HepG2 (cell line): ENCODE data around the gene MGAT5. TPM values are rescaled to one million over a fixed set of nuclear protein-coding genes. Genes with fewer than 3 reads are reported as not detected.

Experiments
- ATF7 ChIP-seq, 2 experiments: fragments of 450-650 bp in 1 of 2; sonication (generic) in 1 of 2; formaldehyde crosslinking in 1 of 2; IDR thresholded peaks; 2 replicates each; pipeline versions ENCODE4 v1.4.0 to v1.6.1; 2016 to 2020; ENCODE audit warnings: antibody characterized with exemption in 1 of 2, mild to moderate bottlenecking in 1 of 2, missing genetic modification reagents in 1 of 2
- CENPT ChIP-seq: sonication (generic); formaldehyde crosslinking; IDR thresholded peaks from 2 replicates; pipeline ENCODE4 v1.8.0; 2022; ENCODE audit warnings: low read depth, mild to moderate bottlenecking, moderate library complexity, missing genetic modification reagents
- HCFC1 ChIP-seq: fragments of 150-350 bp; IDR thresholded peaks from 2 replicates; pipeline ENCODE4 v1.6.1; 2014; ENCODE audit warnings: low read depth, low read length
- KLF12 ChIP-seq: sonication (generic); formaldehyde crosslinking; IDR thresholded peaks from 2 replicates; pipeline ENCODE4 v1.4.0; 2020; ENCODE audit warnings: missing genetic modification reagents, borderline replicate concordance
- NAIF1 ChIP-seq: sonication (generic); formaldehyde crosslinking; IDR thresholded peaks from 2 replicates; pipeline ENCODE4 v1.5.0; 2020; ENCODE audit warnings: mild to moderate bottlenecking, missing genetic modification reagents, borderline replicate concordance
- NFKBIZ ChIP-seq: IDR thresholded peaks from 2 replicates; pipeline ENCODE4 v1.6.1; 2018; ENCODE audit warnings: missing genetic modification reagents, missing compliant biosample characterization
- NR2F2 ChIP-seq: IDR thresholded peaks from 2 replicates; pipeline ENCODE4 v1.6.1; 2012; ENCODE audit warnings: low read depth, inconsistent platforms, borderline replicate concordance
- PLRG1 ChIP-seq: fragments of 450-650 bp; conservative IDR thresholded peaks from 2 replicates; pipeline ENCODE4 v1.6.1; 2016
- RCOR2 ChIP-seq: IDR thresholded peaks from 2 replicates; pipeline ENCODE4 v1.6.1; 2016; ENCODE audit warnings: missing biosample characterization, missing genetic modification reagents
- REPIN1 ChIP-seq: sonication (generic); formaldehyde crosslinking; IDR thresholded peaks from 2 replicates; pipeline ENCODE4 v1.8.0; 2022; ENCODE audit warnings: missing genetic modification reagents, low read depth, mild to moderate bottlenecking, borderline replicate concordance
- SIX1 ChIP-seq: sonication (generic); formaldehyde crosslinking; IDR thresholded peaks from 2 replicates; pipeline ENCODE4 v1.4.0; 2020; ENCODE audit warnings: missing genetic modification reagents, borderline replicate concordance
- SRF ChIP-seq: IDR thresholded peaks from 2 replicates; pipeline ENCODE4 v1.6.1; 2011; ENCODE audit warnings: mild to moderate bottlenecking, low read depth, low read length, moderate library complexity
- TP53 ChIP-seq: sonication (generic); formaldehyde crosslinking; conservative IDR thresholded peaks from 2 replicates; pipeline ENCODE4 v1.4.0; 2020; ENCODE audit warnings: missing genetic modification reagents
- ZBTB8A ChIP-seq: sonication (generic); formaldehyde crosslinking; IDR thresholded peaks from 2 replicates; pipeline ENCODE4 v1.4.0; 2020; ENCODE audit warnings: mild to moderate bottlenecking, low read depth, missing genetic modification reagents, borderline replicate concordance
- ZFP62 ChIP-seq: sonication (generic); formaldehyde crosslinking; IDR thresholded peaks from 2 replicates; pipeline ENCODE4 v1.4.0; 2020; ENCODE audit warnings: missing genetic modification reagents
- ZMAT3 ChIP-seq: sonication (generic); formaldehyde crosslinking; conservative IDR thresholded peaks from 2 replicates; pipeline ENCODE4 v1.7.0; 2021; ENCODE audit warnings: missing genetic modification reagents
- ZZZ3 ChIP-seq: sonication (generic); formaldehyde crosslinking; IDR thresholded peaks from 2 replicates; pipeline ENCODE4 v1.4.0; 2020; ENCODE audit warnings: missing genetic modification reagents, mild to moderate bottlenecking, borderline replicate concordance
- polyA plus RNA-seq, 8 experiments: library from polyadenylated mRNA; depleted of rRNA in 3 of 8; stranded (reverse) in 7 of 8; unstranded in 1 of 8; fragments of >200 nt; fragmentation: Illumina TruSeq in 4 of 8; extraction: Trizol in 4 of 8; gene quantifications; 2 replicates each; pipeline versions ENCODE4 v1.2.1 to v1.2.3, GENCODE V29; 2011 to 2016; ENCODE audit warnings: low read depth in 4 of 8, missing spikeins in 1 of 8, mixed read lengths in 1 of 8; ENCODE audit not compliant: insufficient read depth in 1 of 8
- total RNA-seq, 5 experiments: library from RNA; depleted of rRNA; stranded (reverse); fragments of >200 nt; fragmentation: Illumina TruSeq; extraction: Trizol; gene quantifications; 2 replicates each; pipeline ENCODE4 v1.2.3, GENCODE V29; 2016; ENCODE audit warnings: low read depth in 1 of 5
- TF ChIP-seq, protein P1 (sequence below): sonication (generic); formaldehyde crosslinking; IDR thresholded peaks from 2 replicates; pipeline ENCODE4 v1.4.0; 2020; ENCODE audit warnings: mild to moderate bottlenecking, missing genetic modification reagents
- TF ChIP-seq, protein P2 (sequence below): sonication (generic); formaldehyde crosslinking; IDR thresholded peaks from 2 replicates; pipeline ENCODE4 v1.4.0; 2020; ENCODE audit warnings: missing genetic modification reagents, low read depth, mild to moderate bottlenecking, borderline replicate concordance
- TF ChIP-seq, protein P3 (sequence below): sonication (generic); formaldehyde crosslinking; IDR thresholded peaks from 2 replicates; pipeline ENCODE4 v1.4.0; 2020; ENCODE audit warnings: mild to moderate bottlenecking, missing genetic modification reagents

MGAT5 gene
- total and polyA plus RNA-seq, 2 of the 13 experiments (the other 11 are each of a cell fraction or from before 2014, with no cell fraction given) = 33.1 to 60.2 TPM

- TF ChIP-seq, protein P1, sequence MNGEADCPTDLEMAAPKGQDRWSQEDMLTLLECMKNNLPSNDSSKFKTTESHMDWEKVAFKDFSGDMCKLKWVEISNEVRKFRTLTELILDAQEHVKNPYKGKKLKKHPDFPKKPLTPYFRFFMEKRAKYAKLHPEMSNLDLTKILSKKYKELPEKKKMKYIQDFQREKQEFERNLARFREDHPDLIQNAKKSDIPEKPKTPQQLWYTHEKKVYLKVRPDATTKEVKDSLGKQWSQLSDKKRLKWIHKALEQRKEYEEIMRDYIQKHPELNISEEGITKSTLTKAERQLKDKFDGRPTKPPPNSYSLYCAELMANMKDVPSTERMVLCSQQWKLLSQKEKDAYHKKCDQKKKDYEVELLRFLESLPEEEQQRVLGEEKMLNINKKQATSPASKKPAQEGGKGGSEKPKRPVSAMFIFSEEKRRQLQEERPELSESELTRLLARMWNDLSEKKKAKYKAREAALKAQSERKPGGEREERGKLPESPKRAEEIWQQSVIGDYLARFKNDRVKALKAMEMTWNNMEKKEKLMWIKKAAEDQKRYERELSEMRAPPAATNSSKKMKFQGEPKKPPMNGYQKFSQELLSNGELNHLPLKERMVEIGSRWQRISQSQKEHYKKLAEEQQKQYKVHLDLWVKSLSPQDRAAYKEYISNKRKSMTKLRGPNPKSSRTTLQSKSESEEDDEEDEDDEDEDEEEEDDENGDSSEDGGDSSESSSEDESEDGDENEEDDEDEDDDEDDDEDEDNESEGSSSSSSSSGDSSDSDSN (CRISPR knock-in tag) = peak; percentile 64
- TF ChIP-seq ZFP62 (no peak), PLRG1 (no peak), SIX1 (CRISPR knock-in tag) (peak; percentile 79), RCOR2 (CRISPR knock-in tag) (peak; percentile 90), NR2F2 (peak; percentile 98), NFKBIZ (CRISPR knock-in tag) (peak; percentile 76; the same call in 1 of the 2 replicates), ZMAT3 (CRISPR knock-in tag) (no peak), ZBTB8A (CRISPR knock-in tag) (peak; percentile 64; the same call in 1 of the 2 replicates), ZZZ3 (CRISPR knock-in tag) (no peak), REPIN1 (peak; percentile 98), NAIF1 (CRISPR knock-in tag) (0 out of 2 replicates have a peak, but pooled peaks have one; percentile 38), CENPT (CRISPR knock-in tag) (no peak), SRF (peak; percentile 52), KLF12 (CRISPR knock-in tag) (no peak), TP53 (CRISPR knock-in tag) (peak; percentile 75; the same call in 1 of the 2 replicates), ATF7 (IDR thresholded peaks at IDR 0.05) (no peak), ATF7 (CRISPR knock-in tag; IDR thresholded peaks at IDR 0.05) (peak; percentile 88; the same call in 1 of the 2 replicates), HCFC1 (no peak)
- TF ChIP-seq, protein P2, sequence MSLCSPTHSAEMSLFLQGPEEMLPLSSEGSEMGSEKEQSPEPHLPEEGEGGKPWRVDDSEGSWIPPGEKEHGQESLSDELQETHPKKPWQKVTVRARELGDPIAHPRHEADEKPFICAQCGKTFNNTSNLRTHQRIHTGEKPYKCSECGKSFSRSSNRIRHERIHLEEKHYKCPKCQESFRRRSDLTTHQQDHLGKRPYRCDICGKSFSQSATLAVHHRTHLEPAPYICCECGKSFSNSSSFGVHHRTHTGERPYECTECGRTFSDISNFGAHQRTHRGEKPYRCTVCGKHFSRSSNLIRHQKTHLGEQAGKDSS = peak; percentile 91; the same call in 1 of the 2 replicates
- TF ChIP-seq, protein P3, sequence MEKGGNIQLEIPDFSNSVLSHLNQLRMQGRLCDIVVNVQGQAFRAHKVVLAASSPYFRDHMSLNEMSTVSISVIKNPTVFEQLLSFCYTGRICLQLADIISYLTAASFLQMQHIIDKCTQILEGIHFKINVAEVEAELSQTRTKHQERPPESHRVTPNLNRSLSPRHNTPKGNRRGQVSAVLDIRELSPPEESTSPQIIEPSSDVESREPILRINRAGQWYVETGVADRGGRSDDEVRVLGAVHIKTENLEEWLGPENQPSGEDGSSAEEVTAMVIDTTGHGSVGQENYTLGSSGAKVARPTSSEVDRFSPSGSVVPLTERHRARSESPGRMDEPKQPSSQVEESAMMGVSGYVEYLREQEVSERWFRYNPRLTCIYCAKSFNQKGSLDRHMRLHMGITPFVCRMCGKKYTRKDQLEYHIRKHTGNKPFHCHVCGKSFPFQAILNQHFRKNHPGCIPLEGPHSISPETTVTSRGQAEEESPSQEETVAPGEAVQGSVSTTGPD (CRISPR knock-in tag) = peak; percentile 82
Measured at GRCh38 chr2:134411828-134412638, 158.2 kb downstream of the MGAT5 start (continued).
